NCI-H187 treated with DMSO at 0.1 percent for 48 hours (cell line): ENCODE results near the gene RTP5.

Source experiments
- DNase-seq: peaks from one replicate; lab custom pipeline; 2025; lab: John Stamatoyannopoulos, UW

Gene RTP5

GRCh38 chr2:241887806-241888522, 18.4 kb downstream of the RTP5 start:
- DNase-seq, result no peak

GRCh38 chr2:241888641-241889040, 19.1 kb downstream of the RTP5 start:
- DNase-seq, result no peak

- no peak for DNase-seq
Measured at GRCh38 chr2:241890524-241891235, 21.2 kb downstream of the RTP5 start.

GRCh38 chr2:241891315-241891987, 21.9 kb downstream of the RTP5 start:
- no peak for DNase-seq

- DNase-seq, result no peak
Measured at GRCh38 chr2:241891988-241892298, 22.4 kb downstream of the RTP5 start.

- no peak for DNase-seq
Measured at GRCh38 chr2:241892299-241893137, 23.0 kb downstream of the RTP5 start.

- DNase-seq, result no peak
Measured at GRCh38 chr2:241893265-241893664, 23.7 kb downstream of the RTP5 start.

- DNase-seq, result no peak
Measured at GRCh38 chr2:241894056-241894641, 24.6 kb downstream of the RTP5 start.

GRCh38 chr2:241894681-241895426, 25.3 kb downstream of the RTP5 start:
- DNase-seq, result no peak

GRCh38 chr2:241895427-241895711, 25.8 kb downstream of the RTP5 start:
- DNase-seq, result no peak

GRCh38 chr2:241895712-241896641, 26.4 kb downstream of the RTP5 start:
- DNase-seq, result no peak

- no peak for DNase-seq
Measured at GRCh38 chr2:241896746-241897201, 27.2 kb downstream of the RTP5 start.

- DNase-seq, result no peak
Measured at GRCh38 chr2:241897231-241897916, 27.8 kb downstream of the RTP5 start.

- no peak for DNase-seq
Measured at GRCh38 chr2:241898463-241899270, 29.1 kb downstream of the RTP5 start.

- DNase-seq, result no peak
Measured at GRCh38 chr2:241900251-241901017, 30.9 kb downstream of the RTP5 start.

GRCh38 chr2:241901018-241901380, 31.5 kb downstream of the RTP5 start:
- DNase-seq, result no peak

GRCh38 chr2:241901500-241902351, 32.2 kb downstream of the RTP5 start:
- no peak for DNase-seq
